ENCODE measurements around the gene EFNA1.
"Not testable (repeated sequence)": the region's sequence is repeated elsewhere in the genome, so short reads cannot be mapped to it uniquely, and the experiment has no call there.

Gene EFNA1

GRCh38 chr1:155092641-155093040, 35.0 kb upstream of the EFNA1 start:
- DNase-seq (ENCODE audit: low spot score) = no peak

DNA sequence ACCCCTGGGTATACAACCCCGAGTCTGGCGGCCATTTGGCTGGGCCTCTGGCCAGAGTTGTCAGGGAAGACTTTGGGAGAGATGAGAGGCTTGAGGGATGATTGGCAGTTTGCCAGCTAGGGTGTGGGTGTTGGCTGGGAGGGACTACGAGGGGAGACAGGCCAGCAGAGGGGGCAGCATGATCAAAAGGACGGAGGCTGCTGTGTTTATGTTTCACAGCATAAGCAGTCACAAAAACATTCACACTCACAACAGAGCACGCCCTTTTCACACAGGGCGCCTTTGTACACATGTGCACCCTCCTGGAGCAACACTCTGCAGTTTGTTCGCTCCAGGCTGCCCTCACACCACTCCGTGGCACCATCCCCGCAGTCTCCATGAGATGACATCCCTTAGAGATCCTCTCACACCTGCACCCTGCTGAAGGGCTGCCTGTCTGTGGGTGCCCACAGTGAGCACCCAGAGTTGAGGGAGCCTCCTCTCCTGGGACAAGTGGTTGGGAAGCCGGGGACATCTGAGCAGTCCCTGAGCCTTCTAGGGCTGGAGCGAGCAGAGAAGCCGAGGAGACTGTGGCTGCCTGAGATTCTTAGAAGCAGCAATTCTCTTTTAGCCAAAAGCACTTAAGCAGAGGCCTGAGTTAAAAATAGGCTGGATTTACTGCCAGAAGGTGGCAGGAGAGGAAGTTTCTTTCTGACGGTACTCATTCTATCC, 33.6 kb upstream of the EFNA1 start:
- DNase-seq (ENCODE audit: low spot score) = no peak

DNA sequence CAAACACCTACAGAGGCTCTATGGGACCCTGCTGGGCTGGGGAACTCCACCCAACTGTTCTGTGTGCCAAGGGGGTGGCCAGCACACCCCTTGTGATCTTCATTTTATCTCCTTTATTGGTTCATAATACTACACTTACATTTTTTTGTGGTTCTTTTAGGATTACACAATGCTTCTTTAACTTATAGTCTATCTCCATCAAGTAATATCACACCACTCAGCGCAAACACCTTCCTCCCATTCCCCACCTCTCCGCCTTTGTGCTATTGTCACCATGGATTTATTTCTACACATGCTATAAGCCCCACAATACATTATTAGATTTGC, 33.1 kb upstream of the EFNA1 start:
- DNase-seq (ENCODE audit: low spot score) = no peak

- no peak for DNase-seq (ENCODE audit: low spot score)
Observed at GRCh38 chr1:155099331-155099730, 28.3 kb upstream of the EFNA1 start.

- DNase-seq (ENCODE audit: low spot score) = no peak
Observed at GRCh38 chr1:155103325-155103724, 24.4 kb upstream of the EFNA1 start.

DNA sequence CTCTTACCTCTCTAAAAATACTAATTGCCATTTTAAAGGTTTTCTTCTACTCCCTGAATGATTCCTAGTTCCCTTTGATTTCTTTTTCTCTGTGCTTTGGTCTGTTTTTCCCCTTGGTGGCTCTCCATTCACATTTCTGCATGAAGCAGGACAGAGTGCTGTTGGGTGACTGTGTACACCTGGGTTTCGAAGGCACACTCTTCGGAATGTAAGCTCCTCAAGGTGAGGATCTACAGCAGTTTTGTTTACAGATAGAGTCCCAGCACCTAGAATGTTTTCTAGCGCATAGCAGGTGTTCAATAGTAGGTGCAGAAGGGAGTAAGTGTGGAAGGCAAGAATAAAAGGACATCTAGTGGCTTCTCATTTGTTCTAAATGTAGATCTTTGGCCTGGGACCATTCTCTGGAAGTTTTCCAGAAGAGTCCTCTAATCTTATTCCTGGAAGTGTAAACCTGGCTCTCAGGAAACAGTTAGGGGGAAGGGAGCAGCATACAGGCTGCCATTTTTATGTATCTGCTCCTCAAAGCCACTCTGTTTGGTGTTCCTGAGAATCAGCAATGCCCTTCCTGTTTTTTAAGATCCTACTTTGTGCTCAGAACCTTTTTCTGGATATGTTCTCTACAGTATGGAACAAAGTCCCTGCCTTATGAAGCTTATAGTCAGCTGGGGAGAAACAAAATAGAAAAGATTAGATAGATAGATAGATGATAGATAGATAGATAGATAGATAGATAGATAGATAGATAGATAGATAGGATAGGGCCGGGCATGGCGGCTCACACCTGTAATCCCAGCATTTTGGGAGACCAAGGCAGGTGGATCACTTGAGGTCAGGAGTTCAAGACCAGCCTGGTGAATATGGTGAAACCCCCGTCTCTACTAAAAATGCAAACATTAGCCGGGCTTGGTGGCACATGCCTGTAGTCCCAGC, 22.8 kb upstream of the EFNA1 start:
- no peak for DNase-seq (ENCODE audit: low spot score)

GRCh38 chr1:155105604-155106011, 22.1 kb upstream of the EFNA1 start:
- DNase-seq (ENCODE audit: low spot score) = no peak

DNA sequence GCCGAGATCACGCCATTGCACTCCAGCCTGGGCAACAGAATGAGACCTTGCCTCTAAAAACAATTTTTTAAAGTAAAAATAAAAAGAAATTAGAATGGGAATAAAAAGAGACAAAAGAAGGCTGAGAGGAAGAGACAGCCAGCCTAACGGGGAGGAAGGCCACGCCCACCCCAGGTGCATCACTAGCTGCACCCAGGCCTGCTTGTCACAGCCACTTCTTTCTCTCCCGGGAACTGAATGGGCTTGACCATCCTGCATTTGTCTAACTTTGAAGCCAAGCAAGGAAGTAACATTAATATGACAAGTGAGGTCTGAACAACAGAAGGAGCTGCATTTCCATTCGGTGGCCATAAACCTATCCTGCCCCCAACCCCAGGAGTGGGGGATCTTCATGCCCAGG, 20.8 kb upstream of the EFNA1 start:
- DNase-seq (ENCODE audit: low spot score) = no peak

GRCh38 chr1:155107309-155108264, 20.1 kb upstream of the EFNA1 start:
- DNase-seq (ENCODE audit: low spot score) = no peak

DNA sequence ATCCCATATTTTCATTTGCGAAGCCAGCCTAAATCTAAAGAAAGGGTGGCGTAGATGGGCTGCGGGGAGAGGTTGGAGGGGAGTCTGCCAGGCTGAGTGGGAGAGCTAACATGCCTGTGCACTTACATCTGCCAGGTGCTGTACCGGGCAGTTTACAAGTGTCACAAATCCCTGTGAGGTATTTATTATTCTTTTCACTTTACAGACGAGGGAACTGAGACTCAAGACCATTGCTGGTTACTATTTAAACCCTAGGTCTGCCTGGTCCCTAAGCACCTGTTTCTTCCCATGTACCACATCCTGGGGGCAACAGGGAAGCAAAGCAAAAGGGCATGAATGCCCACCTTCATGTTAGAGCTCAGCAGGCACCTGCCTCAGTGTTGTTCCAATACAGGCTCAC, 19.4 kb upstream of the EFNA1 start:
- DNase-seq (ENCODE audit: low spot score) = no peak

DNA sequence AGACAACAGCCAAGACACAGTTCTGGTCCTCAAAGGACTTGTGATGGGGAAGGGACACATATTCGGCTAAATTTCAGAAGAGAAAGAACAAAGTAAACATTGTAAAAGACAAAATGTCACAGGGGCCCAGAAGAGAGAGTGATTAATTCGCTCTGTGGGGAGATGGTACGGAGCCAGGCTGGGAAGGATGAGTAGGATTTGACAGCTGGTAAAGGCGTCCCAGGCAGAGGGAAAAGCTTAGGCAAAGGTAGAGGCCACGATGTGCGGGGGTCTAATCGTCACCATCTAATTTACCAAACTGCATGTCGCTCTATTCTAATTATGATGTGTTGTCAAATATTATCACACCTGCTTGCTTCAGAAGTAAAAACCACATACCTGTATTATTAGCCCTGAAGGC, 17.3 kb upstream of the EFNA1 start:
- no peak for DNase-seq (ENCODE audit: low spot score)

GRCh38 chr1:155110826-155111225, 16.9 kb upstream of the EFNA1 start:
- DNase-seq (ENCODE audit: low spot score) = no peak

GRCh38 chr1:155113450-155113980, 14.2 kb upstream of the EFNA1 start:
- no peak for DNase-seq (ENCODE audit: low spot score)

DNA sequence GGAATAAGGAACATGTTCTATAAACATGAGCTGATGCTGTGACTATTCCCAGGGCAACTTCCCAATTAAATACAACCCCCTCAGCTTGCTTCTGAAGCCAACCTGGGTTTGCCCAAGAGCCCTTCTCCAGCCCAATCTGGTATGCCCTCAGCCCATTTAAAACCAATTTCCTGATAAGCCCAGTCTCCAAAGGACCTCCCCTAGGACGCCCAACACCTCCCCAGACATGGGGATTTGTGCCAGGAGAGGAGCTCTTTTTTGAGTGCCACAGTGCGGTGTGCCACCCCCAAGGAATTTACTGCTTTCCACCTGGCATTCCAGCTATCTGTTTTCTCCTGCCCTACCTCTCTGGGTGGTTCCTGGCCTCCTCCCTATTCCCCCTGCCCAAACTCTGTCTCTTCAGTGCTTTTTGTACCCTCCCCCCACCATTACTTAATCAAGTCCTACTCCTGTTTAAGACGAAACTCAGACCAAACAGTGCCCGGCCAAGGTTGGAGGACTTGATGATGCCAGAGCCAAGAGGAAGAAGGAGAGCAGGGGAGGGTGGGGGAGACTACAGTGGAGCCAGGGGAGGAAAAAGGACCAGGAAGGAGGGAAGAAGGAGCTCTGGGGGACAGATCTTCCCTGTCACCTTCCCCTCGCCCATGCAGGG, 11.4 kb upstream of the EFNA1 start:
- DNase-seq (ENCODE audit: low spot score) = no peak

DNA sequence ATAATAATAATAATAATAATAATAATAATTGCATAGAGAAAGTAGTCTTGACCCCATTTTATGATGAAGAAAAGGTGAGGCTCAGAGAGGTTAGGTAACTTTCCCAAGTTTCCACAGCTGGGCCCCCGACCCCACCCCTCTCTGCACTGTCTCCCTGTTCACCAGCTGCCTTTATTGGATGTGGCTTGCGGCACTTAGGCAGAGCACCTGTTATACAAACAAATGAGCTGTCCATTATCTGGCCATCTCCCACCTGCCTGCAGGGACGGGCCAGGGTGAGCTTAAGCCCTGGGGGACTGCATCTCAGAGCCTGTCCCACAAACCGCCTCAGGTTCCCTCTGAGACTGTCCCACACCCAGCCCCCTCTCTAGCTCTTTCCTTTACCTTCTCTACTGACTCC, 10.1 kb upstream of the EFNA1 start:
- DNase-seq (ENCODE audit: low spot score) = no peak

- DNase-seq (ENCODE audit: low spot score) = not testable (repeated sequence)
Observed at GRCh38 chr1:155118090-155118489, 9.6 kb upstream of the EFNA1 start.

GRCh38 chr1:155120253-155120652, 7.4 kb upstream of the EFNA1 start:
- no peak for DNase-seq (ENCODE audit: low spot score)

- DNase-seq (ENCODE audit: low spot score) = peak; percentile 1
Observed at GRCh38 chr1:155121249-155121648, 6.4 kb upstream of the EFNA1 start.

GRCh38 chr1:155122308-155122707, 5.4 kb upstream of the EFNA1 start:
- DNase-seq (ENCODE audit: low spot score) = peak; percentile 0

DNA sequence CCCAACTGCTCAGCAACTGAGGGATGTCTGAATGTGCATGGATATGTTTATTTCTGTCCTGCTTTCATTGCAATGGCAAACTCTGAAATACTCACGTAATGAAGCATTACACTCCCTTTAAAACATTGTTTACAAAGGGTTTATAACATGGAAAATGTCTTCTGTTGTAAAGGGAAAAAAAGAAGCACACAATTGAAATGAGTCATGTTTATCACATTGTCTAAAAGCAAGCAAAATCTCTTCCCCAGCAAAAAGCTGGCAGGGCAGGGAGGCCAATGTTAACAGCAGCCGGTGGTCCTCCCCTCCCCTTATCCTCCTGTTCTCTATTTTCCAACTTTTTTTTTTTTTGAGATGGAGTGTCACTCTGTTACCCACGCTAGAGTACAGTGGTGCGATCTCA, 3.9 kb upstream of the EFNA1 start:
- DNase-seq (ENCODE audit: low spot score) = no peak
